HCT116 (cell line): Measurements from ENCODE around the gene SERINC1. TPM values are rescaled to one million over a fixed set of nuclear protein-coding genes. Genes with fewer than 3 reads are reported as not detected.

ENCODE experiments used
- ATAC-seq: fragments of 200-7000 bp; cut with Tn5 transposase; 2 replicates; pipeline ENCODE4 v1.9.1; 2020; ENCODE audit warnings: mild to moderate bottlenecking, moderate library complexity
- BruUV-seq: library from RNA; stranded (reverse); fragments of 400-500 nt; replicated peaks from 2 replicates; lab custom pipeline; 2021; lab: Mats Ljungman, UMichigan
- CTCF ChIA-PET: fragments of 300-600 bp; sonication (Branson Sonifier 250); formaldehyde crosslinking; loops from one replicate; lab custom pipeline; 2021; ENCODE audit warnings: antibody characterized with exemption; lab: Charles Lee
- POLR2A ChIA-PET: fragments of 300-600, 350-600 bp; sonication (Branson Sonifier 250); formaldehyde crosslinking; loops from one replicate; lab custom pipeline; 2021; ENCODE audit warnings: antibody characterized with exemption; lab: Charles Lee
- RAD21 ChIA-PET, 2 experiments: fragments of 300-600 bp; sonication (Branson Sonifier 250); formaldehyde crosslinking; loops; one replicate each; lab custom pipeline; 2023; ENCODE audit warnings: low total read pairs in 2 of 2; ENCODE audit not compliant: uncharacterized antibody in 2 of 2, unreplicated experiment in 2 of 2, low non-redundant PET in 1 of 2; lab: Charles Lee
- DNase-seq: peaks from one replicate; pipeline ENCODE4 v3.0.0-alpha.2; 2010; ENCODE audit warnings: low read depth, low spot score
- H2AFZ ChIP-seq: fragments of 200-600 bp; shearing (Covaris generic), sonication (generic); 2 replicates; pipeline ENCODE4 v1.6.1; 2017; ENCODE audit warnings: low read depth, mixed run types, mixed read lengths, antibody characterized with exemption, low read length; ENCODE audit not compliant: poor library complexity, severe bottlenecking
- H3K27ac ChIP-seq: 2 replicates; pipeline ENCODE4 v1.5.1; 2012; ENCODE audit warnings: low read depth, low read length
- H3K27me3 ChIP-seq: fragments of 200-600 bp; sonication (generic); 2 replicates; pipeline ENCODE4 v1.6.1; 2016; ENCODE audit warnings: mixed run types, low read length, mixed read lengths; ENCODE audit not compliant: insufficient read depth
- H3K36me3 ChIP-seq, 2 experiments: fragments of 200-500 bp in 1 of 2; fragments of 200-600 bp in 1 of 2; sonication (Bioruptor generic) in 1 of 2; sonication (generic) in 1 of 2; 2 replicates each; pipeline versions ENCODE4 v1.5.1 to v1.6.1; 2014 to 2016; ENCODE audit warnings: low read length in 2 of 2, inconsistent platforms in 1 of 2, mixed read lengths in 1 of 2, mixed run types in 1 of 2; ENCODE audit not compliant: insufficient read depth in 2 of 2, control insufficient read depth in 1 of 2
- H3K4me1 ChIP-seq, 2 experiments: fragments of 200-600 bp in 1 of 2; sonication (generic) in 1 of 2; 2 replicates each; pipeline versions ENCODE4 v1.5.1 to v1.6.1; 2012 to 2017; ENCODE audit warnings: low read length in 2 of 2, inconsistent platforms in 1 of 2, mild to moderate bottlenecking in 1 of 2, mixed read lengths in 1 of 2, mixed run types in 1 of 2, moderate library complexity in 1 of 2; ENCODE audit not compliant: insufficient read depth in 2 of 2, control insufficient read depth in 1 of 2
- H3K4me2 ChIP-seq: fragments of 200-600 bp; sonication (generic); 2 replicates; pipeline ENCODE4 v1.6.1; 2017; ENCODE audit warnings: mixed run types, low read length, mixed read lengths
- H3K4me3 ChIP-seq, 2 experiments: fragments of 200-600 bp in 1 of 2; sonication (generic) in 1 of 2; replicated peaks in 1 of 2; 2 replicates each; pipeline ENCODE4 v1.5.1; 2011 to 2016; ENCODE audit warnings: low read length in 2 of 2, control low read depth in 1 of 2, low read depth in 1 of 2, mild to moderate bottlenecking in 1 of 2, mixed read lengths in 1 of 2, mixed run types in 1 of 2
- H3K79me2 ChIP-seq: fragments of 200-600 bp; sonication (generic); 2 replicates; pipeline ENCODE4 v1.6.1; 2017; ENCODE audit warnings: mild to moderate bottlenecking, mixed run types, low read length, moderate library complexity, mixed read lengths; ENCODE audit not compliant: insufficient read depth
- H3K9ac ChIP-seq: fragments of 200-600 bp; sonication (generic); 2 replicates; pipeline ENCODE4 v1.6.1; 2016; ENCODE audit warnings: low read length, mixed read lengths
- H3K9me2 ChIP-seq: fragments of 200-600 bp; sonication (generic), shearing (Covaris generic); 2 replicates; pipeline ENCODE4 v1.6.1; 2017; ENCODE audit warnings: mixed run types, mild to moderate bottlenecking, moderate library complexity; ENCODE audit not compliant: insufficient read depth
- H3K9me3 ChIP-seq, 2 experiments: fragments of 200-500 bp in 1 of 2; fragments of 200-600 bp in 1 of 2; sonication (Bioruptor generic) in 1 of 2; sonication (generic) in 1 of 2; 2 replicates each; pipeline ENCODE4 v1.6.1; 2014 to 2017; ENCODE audit warnings: low read length in 2 of 2, mixed read lengths in 2 of 2, inconsistent platforms in 1 of 2, low read depth in 1 of 2, mild to moderate bottlenecking in 1 of 2, mixed run types in 1 of 2, moderate library complexity in 1 of 2; ENCODE audit not compliant: control insufficient read depth in 1 of 2, insufficient read depth in 1 of 2
- H4K20me1 ChIP-seq: fragments of 200-600 bp; sonication (generic), shearing (Covaris generic); 2 replicates; pipeline ENCODE4 v1.6.1; 2017; ENCODE audit warnings: mixed run types, mild to moderate bottlenecking, moderate library complexity; ENCODE audit not compliant: insufficient read depth
- ATF3 ChIP-seq: IDR thresholded peaks from 2 replicates; pipeline ENCODE4 v1.6.1; 2012
- CBX3 ChIP-seq: IDR thresholded peaks from 2 replicates; pipeline ENCODE4 v1.6.1; 2012; ENCODE audit warnings: low read depth
- CEBPB ChIP-seq: IDR thresholded peaks from 2 replicates; pipeline ENCODE4 v1.6.1; 2012; ENCODE audit warnings: low read depth
- CTCF ChIP-seq, 3 experiments: fragments of 200-600 bp in 1 of 3; sonication (generic) in 1 of 3; IDR thresholded peaks in 2 of 3; conservative IDR thresholded peaks in 1 of 3; 2 replicates each; pipeline ENCODE4 v1.5.1; 2012 to 2017; ENCODE audit warnings: low read depth in 2 of 3, low read length in 2 of 3, antibody characterized with exemption in 1 of 3, borderline replicate concordance in 1 of 3, control low read depth in 1 of 3, mild to moderate bottlenecking in 1 of 3, mixed read lengths in 1 of 3, mixed run types in 1 of 3, moderate library complexity in 1 of 3; ENCODE audit not compliant: insufficient read depth in 1 of 3
- ELF1 ChIP-seq: IDR thresholded peaks from 2 replicates; pipeline ENCODE4 v1.6.1; 2012; ENCODE audit warnings: low read depth, borderline replicate concordance
- EZH2 ChIP-seq: fragments of 200-600 bp; sonication (generic); IDR thresholded peaks from 2 replicates; pipeline ENCODE4 v1.6.1; 2017; ENCODE audit warnings: antibody characterized with exemption, mixed run types
- FOSL1 ChIP-seq: IDR thresholded peaks from 2 replicates; pipeline ENCODE4 v1.6.1; 2012; ENCODE audit warnings: low read depth
- JUND ChIP-seq: IDR thresholded peaks from 2 replicates; pipeline ENCODE4 v1.6.1; 2012
- POLR2A ChIP-seq: IDR thresholded peaks from 2 replicates; pipeline ENCODE4 v1.7.0; 2011; ENCODE audit warnings: borderline replicate concordance; ENCODE audit not compliant: insufficient read depth, insufficient read length; ENCODE audit errors: extremely low read depth
- POLR2AphosphoS5 ChIP-seq: IDR thresholded peaks from 2 replicates; pipeline ENCODE4 v1.6.1; 2011; ENCODE audit warnings: mild to moderate bottlenecking, low read depth, low read length, moderate library complexity
- RAD21 ChIP-seq: IDR thresholded peaks from 2 replicates; pipeline ENCODE4 v1.6.1; 2012; ENCODE audit warnings: low read depth, mild to moderate bottlenecking
- SIN3A ChIP-seq: IDR thresholded peaks from 2 replicates; pipeline ENCODE4 v1.6.1; 2012; ENCODE audit warnings: low read depth
- SP1 ChIP-seq: IDR thresholded peaks from 2 replicates; pipeline ENCODE4 v1.6.1; 2012; ENCODE audit warnings: low read depth
- TCF7L2 ChIP-seq: IDR thresholded peaks from 2 replicates; pipeline ENCODE4 v1.7.0; 2011; ENCODE audit warnings: borderline replicate concordance, inconsistent platforms; ENCODE audit not compliant: insufficient read depth, insufficient read length; ENCODE audit errors: extremely low read depth
- YY1 ChIP-seq: IDR thresholded peaks from 2 replicates; pipeline ENCODE4 v1.6.1; 2011; ENCODE audit warnings: low read length, low read depth, moderate library complexity, mild to moderate bottlenecking; ENCODE audit not compliant: insufficient replicate concordance; ENCODE audit errors: extremely low read depth
- ZBTB33 ChIP-seq: IDR thresholded peaks from 2 replicates; pipeline ENCODE4 v1.6.1; 2011; ENCODE audit warnings: mild to moderate bottlenecking, low read length, moderate library complexity; ENCODE audit not compliant: insufficient replicate concordance; ENCODE audit errors: extremely low read depth
- ZFX ChIP-seq: fragments of 450-650 bp; IDR thresholded peaks from 2 replicates; pipeline ENCODE4 v1.6.1; 2017
- intact Hi-C: fragments of 100-400 bp; cut with micrococcal nuclease; formaldehyde crosslinking; loops from 2 replicates; pipeline ENCODE4 v1.10.0; 2022
- total RNA-seq: library from RNA; stranded (reverse); gene quantifications from one replicate; pipeline ENCODE4 v1.2.1, GENCODE V29; 2021; ENCODE audit not compliant: unreplicated experiment
- TF ChIP-seq, protein P1 (sequence below): IDR thresholded peaks from 2 replicates; pipeline ENCODE4 v1.6.1; 2012; ENCODE audit warnings: low read depth

Gene SERINC1
- total RNA-seq, 1 experiment from 2014 or later = 45.2 TPM

GRCh38 chr6:122458087-122458486 lies 13.5 kb downstream of the SERINC1 start:
- H3K9me2 ChIP-seq = no peaks in the 10 kb centered on the region
- ATAC-seq (no peak), DNase-seq (no peak)
- ChIA-PET POLR2A (no interaction called here), RAD21 (no interaction called here), CTCF (no interaction called here)
- BruUV-seq = no TSS peak
- H3K79me2 ChIP-seq = peaks cover 60% of the 10 kb centered on the region
- no peak overlapping the region for H3K4me3 ChIP-seq
- no peak for TF ChIP-seq SIN3A
- no peak for TF ChIP-seq CTCF (IDR thresholded peaks at IDR 0.05 in 2 of 3, conservative IDR thresholded peaks at IDR 0.05 in 1 of 3; ENCODE audit: borderline replicate concordance in 1 of 3, insufficient read depth in 1 of 3, low read depth in 2 of 3, low read length in 2 of 3)
- TF ChIP-seq CBX3 = no peak
- no peak for TF ChIP-seq SP1
- no peak for TF ChIP-seq FOSL1
- TF ChIP-seq, protein P1, sequence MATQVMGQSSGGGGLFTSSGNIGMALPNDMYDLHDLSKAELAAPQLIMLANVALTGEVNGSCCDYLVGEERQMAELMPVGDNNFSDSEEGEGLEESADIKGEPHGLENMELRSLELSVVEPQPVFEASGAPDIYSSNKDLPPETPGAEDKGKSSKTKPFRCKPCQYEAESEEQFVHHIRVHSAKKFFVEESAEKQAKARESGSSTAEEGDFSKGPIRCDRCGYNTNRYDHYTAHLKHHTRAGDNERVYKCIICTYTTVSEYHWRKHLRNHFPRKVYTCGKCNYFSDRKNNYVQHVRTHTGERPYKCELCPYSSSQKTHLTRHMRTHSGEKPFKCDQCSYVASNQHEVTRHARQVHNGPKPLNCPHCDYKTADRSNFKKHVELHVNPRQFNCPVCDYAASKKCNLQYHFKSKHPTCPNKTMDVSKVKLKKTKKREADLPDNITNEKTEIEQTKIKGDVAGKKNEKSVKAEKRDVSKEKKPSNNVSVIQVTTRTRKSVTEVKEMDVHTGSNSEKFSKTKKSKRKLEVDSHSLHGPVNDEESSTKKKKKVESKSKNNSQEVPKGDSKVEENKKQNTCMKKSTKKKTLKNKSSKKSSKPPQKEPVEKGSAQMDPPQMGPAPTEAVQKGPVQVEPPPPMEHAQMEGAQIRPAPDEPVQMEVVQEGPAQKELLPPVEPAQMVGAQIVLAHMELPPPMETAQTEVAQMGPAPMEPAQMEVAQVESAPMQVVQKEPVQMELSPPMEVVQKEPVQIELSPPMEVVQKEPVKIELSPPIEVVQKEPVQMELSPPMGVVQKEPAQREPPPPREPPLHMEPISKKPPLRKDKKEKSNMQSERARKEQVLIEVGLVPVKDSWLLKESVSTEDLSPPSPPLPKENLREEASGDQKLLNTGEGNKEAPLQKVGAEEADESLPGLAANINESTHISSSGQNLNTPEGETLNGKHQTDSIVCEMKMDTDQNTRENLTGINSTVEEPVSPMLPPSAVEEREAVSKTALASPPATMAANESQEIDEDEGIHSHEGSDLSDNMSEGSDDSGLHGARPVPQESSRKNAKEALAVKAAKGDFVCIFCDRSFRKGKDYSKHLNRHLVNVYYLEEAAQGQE = no peak
- no peak for TF ChIP-seq ZBTB33
- no peak for TF ChIP-seq ZFX
- no peak for TF ChIP-seq POLR2A
- no peak for TF ChIP-seq ATF3
- TF ChIP-seq POLR2AphosphoS5 = no peak
- TF ChIP-seq RAD21 = no peak
- TF ChIP-seq ELF1 = no peak
- no peak for TF ChIP-seq TCF7L2
- no peak for TF ChIP-seq EZH2
- no peak for TF ChIP-seq JUND
- no peak for TF ChIP-seq CEBPB
- no peak for TF ChIP-seq YY1
- no peak overlapping the region for H3K9ac ChIP-seq
- H3K36me3 ChIP-seq = peaks cover 7 to 15% of the 10 kb centered on the region in 2 experiments
- no peaks in the 10 kb centered on the region for H3K9me3 ChIP-seq
- no peak overlapping the region for H3K4me2 ChIP-seq
- intact Hi-C loops = no loop called here
- H3K27ac ChIP-seq = no peak overlapping the region
- no peak overlapping the region for H2AFZ ChIP-seq
- no peaks in the 10 kb centered on the region for H3K27me3 ChIP-seq
- 0 out of 2 replicates have a peak, but pooled peaks cover 8% of the 10 kb centered on the region for H4K20me1 ChIP-seq
- H3K4me1 ChIP-seq = no peaks in the 10 kb centered on the region
